Mammary epithelial cell (primary cell): ENCODE measurements around the gene STX2.
A peak's percentile ranks its signal among the peaks of the same experiment; 100 is the strongest.

Experiments
- CTCF ChIP-seq, 2 donors: IDR thresholded peaks in 1 of 2; conservative IDR thresholded peaks in 1 of 2; 2 replicates each; pipeline ENCODE4 v1.5.1; 2011 to 2012; ENCODE audit warnings: inconsistent platforms in 2 of 2, low read length in 2 of 2, mild to moderate bottlenecking in 2 of 2, control low read depth in 1 of 2, low read depth in 1 of 2; ENCODE audit not compliant: insufficient read depth in 1 of 2; ENCODE audit errors: extremely low read depth in 1 of 2
- EZH2 ChIP-seq: IDR thresholded peaks from 2 replicates; pipeline ENCODE4 v1.6.1; 2012; ENCODE audit warnings: low read length, inconsistent platforms, borderline replicate concordance

DNA sequence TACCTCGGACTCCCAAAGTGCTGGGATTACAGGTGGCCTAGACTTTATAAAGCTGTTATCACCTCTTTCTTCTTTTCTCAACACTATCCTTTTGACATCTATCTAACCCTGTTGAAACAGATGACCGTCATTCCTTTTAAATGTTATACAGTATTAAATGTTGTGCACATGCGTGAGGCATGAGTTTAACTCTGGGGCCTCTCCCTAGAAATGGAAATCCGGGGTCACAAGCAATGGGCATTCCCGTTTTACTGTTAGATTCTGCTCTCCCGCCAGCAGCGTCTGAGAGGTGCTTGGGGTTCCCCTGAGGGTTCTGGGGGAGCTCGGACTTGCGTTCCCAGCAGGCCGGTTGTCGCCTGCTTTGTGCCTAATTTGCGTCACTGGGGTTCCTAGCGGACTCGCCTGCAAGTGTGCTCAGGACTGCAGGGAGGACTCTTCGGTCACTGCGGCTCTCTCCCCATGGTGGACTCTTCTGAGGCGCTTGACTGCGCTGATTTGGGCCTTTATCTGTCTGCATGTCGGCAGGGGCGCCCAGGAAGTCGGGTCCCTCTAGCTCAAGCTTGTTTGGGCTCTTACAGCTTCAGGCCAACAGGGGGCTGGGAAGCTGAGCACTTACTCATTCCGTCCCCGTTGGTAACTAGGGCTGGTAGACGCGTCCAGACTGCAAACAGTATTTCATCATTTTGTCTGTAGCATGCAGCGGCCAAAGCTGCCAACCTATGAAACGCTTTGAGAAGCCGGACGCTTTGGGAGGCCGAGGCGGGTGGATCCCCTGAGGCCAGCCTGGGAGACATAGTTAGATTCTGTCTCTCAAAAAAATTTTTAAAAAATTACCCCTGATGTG, 31.6 kb upstream of the STX2 start:
- TF ChIP-seq CTCF (conservative IDR thresholded peaks at IDR 0.05 in 1 of 2, IDR thresholded peaks at IDR 0.05 in 1 of 2; ENCODE audit: extremely low read depth in 1 of 2, insufficient read depth in 1 of 2, low read depth in 1 of 2, low read length in 2 of 2) (peak; percentile 46 to 65), EZH2 (no peak)
